GM13976 (cell line): Measurements from ENCODE around the gene SPAG4.

ENCODE experiments used
- DNase-seq: peaks from one replicate; pipeline ENCODE4 v3.0.0; 2012; ENCODE audit warnings: low spot score
- CTCF ChIP-seq: IDR thresholded peaks from 2 replicates; pipeline ENCODE4 v1.5.1; 2012; ENCODE audit warnings: borderline replicate concordance, mild to moderate bottlenecking; ENCODE audit not compliant: insufficient read depth; ENCODE audit errors: extremely low read depth, missing control alignments, control extremely low read depth
- in situ Hi-C: fragments of 300-500 bp; cut with MboI; formaldehyde crosslinking; loops from one replicate; pipeline ENCODE4 v1.12.0; 2022; ENCODE audit warnings: low sequenced_read_pairs, mixed read lengths, inconsistent platforms; ENCODE audit not compliant: unreplicated experiment

SPAG4 gene

DNA sequence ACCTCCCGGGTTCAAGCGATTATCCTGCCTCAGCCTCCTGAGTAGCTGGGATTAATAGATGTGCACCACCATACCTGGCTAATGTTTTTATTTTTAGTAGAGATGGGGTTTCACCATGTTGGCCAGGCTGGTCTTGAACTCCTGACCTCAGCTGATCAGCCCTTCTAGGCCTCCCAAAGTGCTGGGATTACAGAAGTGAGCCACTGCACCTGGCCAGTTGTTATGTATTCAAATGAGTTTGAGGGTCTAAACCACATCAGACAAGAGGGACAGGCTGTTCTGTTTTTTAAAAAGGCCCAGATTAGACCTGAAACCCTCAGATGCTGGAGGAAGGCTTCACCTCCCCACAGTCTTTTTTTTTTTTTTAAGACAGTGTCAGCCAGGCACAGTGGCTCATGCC lies 4.1 kb upstream of the SPAG4 start:
- no peak for TF ChIP-seq CTCF
- peak; percentile 83 for DNase-seq
- in situ Hi-C loops: no loop called here

DNA sequence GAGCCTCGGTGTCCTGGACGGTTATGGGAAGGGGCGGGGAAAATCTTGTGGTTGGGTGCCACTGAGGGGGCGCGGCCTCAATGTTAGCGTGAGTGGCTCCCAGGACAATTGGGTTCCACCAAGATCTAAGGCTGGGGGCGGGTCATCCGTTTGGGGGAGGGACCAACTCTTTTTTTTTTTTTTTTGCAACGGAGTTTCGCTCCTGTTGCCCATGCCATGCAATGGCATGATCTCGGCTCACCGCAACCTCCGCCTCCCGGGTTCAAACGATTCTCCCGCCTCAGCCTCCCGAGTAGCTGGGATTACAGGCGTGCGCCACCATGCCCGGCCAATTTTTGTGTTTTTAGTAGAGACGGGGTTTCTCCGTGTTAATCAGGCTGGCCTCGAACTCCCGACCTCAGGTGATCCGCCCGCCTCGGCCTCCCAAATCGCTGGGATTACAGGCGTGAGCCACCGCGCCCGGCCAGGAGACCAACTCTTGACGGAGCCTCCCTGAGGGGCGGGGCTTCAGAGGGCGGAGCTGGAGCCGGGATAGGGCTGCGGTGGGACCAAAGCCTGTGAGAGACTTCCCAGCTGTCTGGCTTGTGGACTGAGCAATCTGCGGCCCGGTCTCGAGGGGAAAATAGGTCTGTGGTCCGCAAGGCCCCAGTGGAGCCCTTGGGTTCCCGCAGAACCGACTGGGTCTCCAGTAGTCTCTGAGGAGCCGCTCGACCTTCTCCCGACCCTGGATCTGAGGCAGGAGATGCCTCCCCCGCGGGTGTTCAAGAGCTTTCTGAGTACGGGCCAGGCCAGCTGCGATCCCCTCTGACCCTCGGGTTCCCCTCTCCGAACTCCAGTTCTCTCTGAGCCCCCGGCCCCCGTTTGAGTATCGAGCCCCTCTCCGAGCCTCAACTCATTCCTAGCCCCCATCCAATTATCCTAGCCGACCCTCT lies 1.1 kb downstream of the SPAG4 start:
- peak; percentile 73 for DNase-seq
- no peak for TF ChIP-seq CTCF
- in situ Hi-C loops: no loop called here

GRCh38 chr20:35617397-35618262 lies 2.0 kb downstream of the SPAG4 start:
- DNase-seq: peak; percentile 68
- in situ Hi-C loops: no loop called here
- peak; percentile 16 for TF ChIP-seq CTCF

- DNase-seq: no peak
- in situ Hi-C loops: no loop called here
- TF ChIP-seq CTCF: no peak
Measured at GRCh38 chr20:35618263-35619131, 2.9 kb downstream of the SPAG4 start.

DNA sequence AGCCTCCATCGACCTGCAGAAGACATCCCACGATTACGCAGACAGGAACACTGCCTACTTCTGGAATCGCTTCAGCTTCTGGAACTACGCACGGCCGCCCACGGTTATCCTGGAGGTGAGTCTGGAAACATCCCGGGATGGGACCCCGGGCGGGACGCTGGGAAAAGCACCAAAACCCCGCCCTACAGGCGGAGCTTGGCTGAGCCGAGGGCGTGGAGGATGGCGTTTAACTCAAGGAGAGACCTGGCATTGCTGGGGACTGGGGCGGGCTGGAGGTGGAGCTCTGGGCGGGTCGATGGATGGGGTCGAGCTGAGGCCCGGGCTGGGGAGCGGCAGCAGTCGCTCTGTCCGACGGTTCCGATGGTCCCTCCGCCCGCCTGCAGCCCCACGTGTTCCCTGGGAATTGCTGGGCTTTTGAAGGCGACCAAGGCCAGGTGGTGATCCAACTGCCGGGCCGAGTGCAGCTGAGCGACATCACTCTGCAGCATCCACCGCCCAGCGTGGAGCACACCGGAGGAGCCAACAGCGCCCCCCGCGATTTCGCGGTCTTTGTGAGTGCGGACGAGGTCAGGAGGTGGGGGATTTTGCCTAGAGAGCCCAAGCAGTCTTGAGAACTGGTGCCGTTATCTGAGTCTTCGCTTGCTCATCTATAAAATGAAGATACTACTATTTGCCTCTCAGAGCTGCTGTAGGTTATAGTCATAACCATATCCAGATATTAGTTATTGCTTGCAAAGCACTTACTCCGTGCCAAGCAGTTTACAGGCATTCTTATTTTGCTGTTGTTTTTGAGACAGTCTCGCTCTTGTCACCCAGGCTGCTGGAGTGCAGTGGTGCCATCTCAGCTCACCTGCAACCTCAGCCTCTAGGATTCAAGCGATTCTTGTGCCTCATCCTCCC lies 3.8 kb downstream of the SPAG4 start:
- TF ChIP-seq CTCF: peak; percentile 75
- in situ Hi-C loops: no loop called here
- DNase-seq: peak; percentile 85
